ENCODE measurements around the gene CYP26B1.
A peak's percentile ranks its signal among the peaks of the same experiment; 100 is the strongest.

CYP26B1 gene

GRCh38 chr2:72114693-72115051 lies 33.0 kb downstream of the CYP26B1 start:
- H3K4me3 ChIP-seq (ENCODE audit: low read length): no peak overlapping the region
- DNase-seq (ENCODE audit: low read depth): no peak
- no peak for TF ChIP-seq CTCF (conservative IDR thresholded peaks at IDR 0.05; ENCODE audit: low read depth, low read length)

GRCh38 chr2:72113847-72114692 lies 33.6 kb downstream of the CYP26B1 start:
- DNase-seq (ENCODE audit: low read depth): no peak
- TF ChIP-seq CTCF (conservative IDR thresholded peaks at IDR 0.05; ENCODE audit: low read depth, low read length): no peak
- no peak overlapping the region for H3K4me3 ChIP-seq (ENCODE audit: low read length)

GRCh38 chr2:72112981-72113846 lies 34.4 kb downstream of the CYP26B1 start:
- no peak overlapping the region for H3K4me3 ChIP-seq (ENCODE audit: low read length)
- no peak for TF ChIP-seq CTCF (conservative IDR thresholded peaks at IDR 0.05; ENCODE audit: low read depth, low read length)
- DNase-seq (ENCODE audit: low read depth): no peak

- peak; percentile 10 for DNase-seq (ENCODE audit: low read depth)
- no peak overlapping the region for H3K4me3 ChIP-seq (ENCODE audit: low read length)
- TF ChIP-seq CTCF (conservative IDR thresholded peaks at IDR 0.05; ENCODE audit: low read depth, low read length): no peak
Observed at GRCh38 chr2:72112401-72112800, 35.3 kb downstream of the CYP26B1 start.

- H3K4me3 ChIP-seq (ENCODE audit: low read length): no peak overlapping the region
- TF ChIP-seq CTCF (conservative IDR thresholded peaks at IDR 0.05; ENCODE audit: low read depth, low read length): no peak
- no peak for DNase-seq (ENCODE audit: low read depth)
Observed at GRCh38 chr2:72111061-72111460, 36.6 kb downstream of the CYP26B1 start.

- H3K4me3 ChIP-seq (ENCODE audit: low read length): no peak overlapping the region
- DNase-seq (ENCODE audit: low read depth): no peak
- no peak for TF ChIP-seq CTCF (conservative IDR thresholded peaks at IDR 0.05; ENCODE audit: low read depth, low read length)
Observed at GRCh38 chr2:72109904-72110303, 37.8 kb downstream of the CYP26B1 start.
